IgD-negative memory B cell (primary cell): ENCODE measurements around the gene ROBO2. TPM values are rescaled to one million over a fixed set of nuclear protein-coding genes. Genes with fewer than 3 reads are reported as not detected.

Experiments
- H3K27ac Mint-ChIP-seq, 3 donors: one replicate each; pipeline ENCODE4 v1.8.0; 2020 to 2022; ENCODE audit warnings: mild to moderate bottlenecking in 3 of 3, mixed read lengths in 3 of 3, moderate library complexity in 1 of 3
- H3K27me3 Mint-ChIP-seq: one replicate; pipeline ENCODE4 v1.8.0; 2021; ENCODE audit warnings: mixed read lengths
- H3K36me3 Mint-ChIP-seq: one replicate; pipeline ENCODE4 v1.8.0; 2020; ENCODE audit warnings: mild to moderate bottlenecking, mixed read lengths
- H3K4me1 Mint-ChIP-seq, 3 donors: one replicate each; pipeline ENCODE4 v1.8.0; 2020 to 2022; ENCODE audit warnings: mixed read lengths in 3 of 3, mild to moderate bottlenecking in 1 of 3
- H3K4me3 Mint-ChIP-seq, 4 donors: one replicate each; pipeline ENCODE4 v1.8.0; 2020 to 2022; ENCODE audit warnings: mild to moderate bottlenecking in 4 of 4, mixed read lengths in 4 of 4, moderate library complexity in 3 of 4
- H3K9me3 Mint-ChIP-seq, 3 donors: one replicate each; pipeline ENCODE4 v1.8.0; 2020 to 2021; ENCODE audit warnings: mixed read lengths in 3 of 3, mild to moderate bottlenecking in 1 of 3
- polyA plus RNA-seq: library from polyadenylated mRNA; unstranded; fragments of 300-500 nt; fragmentation: Illumina TruSeq; gene quantifications from one replicate; pipeline ENCODE4 v1.2.3, GENCODE V29; 2021

The ROBO2 gene
- polyA plus RNA-seq, 1 donor from 2014 or later: not detected

DNA sequence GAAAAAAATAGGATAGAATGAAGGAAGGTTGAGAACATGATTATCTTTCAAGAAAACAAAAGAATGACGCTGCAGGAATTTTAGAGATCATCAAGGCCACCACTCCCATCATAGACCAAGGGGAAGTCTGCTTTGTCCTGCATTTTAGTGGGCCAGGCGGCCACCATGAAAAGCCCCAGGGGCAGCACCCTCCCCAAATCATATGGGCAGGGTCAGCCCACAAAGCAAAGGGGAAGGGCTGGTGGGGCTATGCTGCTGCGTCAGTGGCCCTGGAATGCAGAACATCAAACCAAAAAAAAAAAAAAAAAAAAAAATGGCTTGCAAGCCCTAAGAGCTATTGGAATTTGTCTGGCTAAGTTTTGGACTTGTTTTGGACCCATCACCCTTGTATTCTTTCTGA lies 620.8 kb downstream of the ROBO2 start:
- H3K27me3 Mint-ChIP-seq: no peaks in the 10 kb centered on the region
- H3K4me1 Mint-ChIP-seq: no peaks in the 10 kb centered on the region
- H3K27ac Mint-ChIP-seq: no peak overlapping the region
- peaks cover 6 to 15% (median 7%) of the 10 kb centered on the region in 3 donors for H3K9me3 Mint-ChIP-seq
- H3K4me3 Mint-ChIP-seq: no peak overlapping the region
- H3K36me3 Mint-ChIP-seq: no peaks in the 10 kb centered on the region

DNA sequence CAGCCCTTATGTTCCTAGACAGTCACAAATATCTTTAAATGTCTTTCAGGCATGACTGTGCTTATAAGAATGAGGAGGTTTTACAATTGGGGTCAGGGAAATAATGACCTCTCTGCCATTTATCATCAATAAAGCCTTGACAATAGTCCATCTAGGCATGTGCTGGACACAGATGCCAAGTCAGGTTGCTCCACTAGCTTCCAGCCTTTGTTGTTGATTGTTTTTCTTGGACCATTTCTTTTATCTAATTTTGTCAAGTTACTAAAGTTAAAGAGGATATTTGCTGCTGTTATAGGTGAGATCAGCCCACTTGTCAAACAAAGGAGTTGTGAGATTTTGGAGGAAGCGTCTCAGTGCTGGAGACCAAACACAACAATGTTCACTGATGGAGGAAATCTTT lies 628.0 kb downstream of the ROBO2 start:
- Mint-ChIP-seq H3K36me3 (no peaks in the 10 kb centered on the region), H3K9me3 (peaks cover 0 to 9% (median 3%) of the 10 kb centered on the region in 3 donors), H3K27ac (no peak overlapping the region), H3K4me1 (no peaks in the 10 kb centered on the region), H3K4me3 (no peak overlapping the region), H3K27me3 (no peaks in the 10 kb centered on the region)

DNA sequence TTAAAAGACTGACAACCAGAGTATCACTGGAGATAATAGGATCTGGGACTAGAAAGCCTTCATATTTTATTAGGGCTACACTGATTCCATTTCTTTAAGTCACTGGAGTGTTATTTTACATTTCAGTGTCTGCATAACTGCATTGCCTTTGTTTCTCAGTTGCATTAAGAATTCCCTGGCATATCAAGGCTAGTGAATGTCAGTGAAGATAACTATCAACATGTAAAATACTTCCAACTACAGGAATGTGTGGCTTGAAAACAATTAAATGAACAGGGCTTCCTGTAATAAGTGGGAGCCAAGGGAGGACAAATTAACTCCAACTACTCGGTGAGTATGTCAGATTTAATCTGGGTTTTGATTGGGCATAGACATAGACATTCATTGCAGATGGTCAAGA lies 628.5 kb downstream of the ROBO2 start:
- Mint-ChIP-seq H3K27ac (no peak overlapping the region), H3K36me3 (no peaks in the 10 kb centered on the region), H3K4me1 (no peaks in the 10 kb centered on the region)

DNA sequence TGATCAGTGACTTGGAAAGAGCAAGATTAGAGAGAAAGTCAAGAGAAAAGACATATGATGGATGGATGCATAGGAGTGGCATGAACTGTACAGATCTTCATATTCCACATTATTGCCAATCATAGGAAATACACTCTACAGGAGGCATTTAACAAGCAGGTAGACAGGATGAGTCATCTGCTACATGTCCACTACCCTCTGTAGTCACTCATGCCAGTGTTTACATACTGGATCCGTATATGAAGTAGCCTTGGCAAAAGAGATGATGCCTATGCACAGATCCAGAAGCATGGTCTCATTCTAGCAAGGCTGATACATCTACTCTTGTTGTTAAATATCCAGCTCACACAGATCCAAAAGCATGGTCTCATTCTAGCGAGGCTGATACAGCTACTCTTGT lies 632.1 kb downstream of the ROBO2 start:
- no peaks in the 10 kb centered on the region for H3K27me3 Mint-ChIP-seq
- H3K27ac Mint-ChIP-seq: no peak overlapping the region
- H3K9me3 Mint-ChIP-seq: peaks cover 0 to 4% (median 0%) of the 10 kb centered on the region in 3 donors
- H3K4me1 Mint-ChIP-seq: no peaks in the 10 kb centered on the region
- no peaks in the 10 kb centered on the region for H3K36me3 Mint-ChIP-seq
- H3K4me3 Mint-ChIP-seq: no peak overlapping the region

More for the DNA sequence above, 628.5 kb downstream of the ROBO2 start:
- H3K4me3 Mint-ChIP-seq: no peak overlapping the region
- H3K9me3 Mint-ChIP-seq: peaks cover 0 to 4% (median 0%) of the 10 kb centered on the region in 3 donors
- no peaks in the 10 kb centered on the region for H3K27me3 Mint-ChIP-seq

DNA sequence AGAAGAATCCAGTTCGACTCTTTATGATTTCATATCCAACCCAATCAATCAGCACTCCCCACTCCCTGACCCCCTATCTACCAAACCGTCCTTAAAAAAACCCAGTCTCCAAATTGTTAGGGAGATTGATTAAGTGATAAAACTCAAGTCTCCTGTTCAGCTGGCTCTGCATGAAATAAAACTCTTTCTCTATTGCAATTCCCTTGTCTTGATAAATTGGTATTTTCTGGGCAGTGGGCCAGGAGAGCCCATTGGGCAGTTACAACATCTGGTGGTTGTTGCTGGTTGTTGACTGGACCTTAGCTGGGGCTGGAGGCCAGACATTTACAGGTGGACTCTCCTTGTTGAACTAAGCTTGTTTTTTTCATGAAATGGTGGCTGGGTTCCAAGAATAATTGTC lies 642.3 kb downstream of the ROBO2 start:
- no peak overlapping the region for H3K4me3 Mint-ChIP-seq
- H3K4me1 Mint-ChIP-seq: no peaks in the 10 kb centered on the region
- H3K27ac Mint-ChIP-seq: no peak overlapping the region
- peaks cover 6 to 12% (median 6%) of the 10 kb centered on the region in 3 donors for H3K9me3 Mint-ChIP-seq
- H3K36me3 Mint-ChIP-seq: no peaks in the 10 kb centered on the region
- no peaks in the 10 kb centered on the region for H3K27me3 Mint-ChIP-seq

DNA sequence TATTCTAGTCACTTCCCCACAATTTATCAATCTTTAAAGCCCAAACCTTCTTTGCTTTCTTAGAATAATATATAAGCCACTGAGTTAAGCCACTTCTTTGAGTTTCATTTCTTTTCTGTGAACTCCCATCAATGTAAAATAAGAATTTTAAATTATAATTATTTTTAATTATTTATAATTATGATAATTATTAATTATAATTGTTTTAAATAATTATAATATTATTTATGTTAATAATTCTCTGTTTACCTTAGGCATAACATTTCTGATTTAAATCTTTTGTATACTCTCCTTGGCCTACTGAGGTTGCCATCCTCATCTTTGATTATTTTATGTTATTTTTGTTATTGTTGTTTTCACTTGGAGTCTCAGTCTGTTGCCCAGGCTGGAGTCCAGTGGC lies 644.2 kb downstream of the ROBO2 start:
- Mint-ChIP-seq H3K4me3 (no peak overlapping the region), H3K4me1 (no peaks in the 10 kb centered on the region), H3K27ac (no peak overlapping the region), H3K36me3 (no peaks in the 10 kb centered on the region), H3K9me3 (peaks cover 6 to 8% (median 6%) of the 10 kb centered on the region in 3 donors), H3K27me3 (no peaks in the 10 kb centered on the region)

DNA sequence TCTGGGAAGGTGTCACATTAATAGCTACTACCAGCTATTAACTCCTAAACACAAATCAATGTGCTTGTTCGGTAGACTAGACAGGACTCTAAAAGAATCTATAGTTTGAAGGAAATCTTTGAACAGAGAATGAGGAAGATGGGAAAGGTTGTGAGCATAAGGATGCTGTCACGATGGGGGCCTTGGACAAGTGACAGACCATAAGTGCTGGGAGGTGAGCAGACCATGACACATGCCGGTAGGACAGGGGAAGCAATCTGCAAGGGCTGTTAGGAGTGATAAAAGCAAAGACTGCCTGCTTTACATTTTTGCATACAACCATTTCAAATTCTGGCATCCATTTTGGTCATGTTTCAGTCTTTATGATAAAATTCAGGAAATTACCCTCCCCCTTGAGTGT lies 645.8 kb downstream of the ROBO2 start:
- Mint-ChIP-seq H3K9me3 (peaks cover 6 to 8% (median 6%) of the 10 kb centered on the region in 3 donors), H3K4me1 (no peaks in the 10 kb centered on the region), H3K27ac (no peak overlapping the region), H3K27me3 (no peaks in the 10 kb centered on the region), H3K4me3 (no peak overlapping the region), H3K36me3 (no peaks in the 10 kb centered on the region)

DNA sequence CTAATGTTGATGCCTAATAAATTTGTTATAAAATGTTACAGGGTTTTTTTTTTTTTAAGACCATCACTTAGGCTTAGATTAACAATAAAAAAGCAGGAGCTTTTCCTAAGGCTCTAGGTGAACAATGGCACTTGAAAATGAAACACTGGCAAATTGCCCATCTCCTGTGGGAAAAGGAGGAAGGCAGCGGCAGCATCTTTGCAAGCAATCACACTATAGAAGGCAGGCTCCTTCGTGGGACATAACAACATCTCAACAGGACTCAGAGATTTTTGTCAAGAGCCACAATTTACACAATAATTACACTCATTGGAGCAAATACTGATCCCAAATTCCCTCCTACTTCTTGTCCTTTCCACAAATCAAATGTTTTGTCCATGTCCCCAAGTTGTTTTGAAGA lies 646.7 kb downstream of the ROBO2 start:
- peaks cover 6 to 8% (median 6%) of the 10 kb centered on the region in 3 donors for H3K9me3 Mint-ChIP-seq
- no peak overlapping the region for H3K27ac Mint-ChIP-seq
- no peaks in the 10 kb centered on the region for H3K36me3 Mint-ChIP-seq
- no peaks in the 10 kb centered on the region for H3K4me1 Mint-ChIP-seq
- no peaks in the 10 kb centered on the region for H3K27me3 Mint-ChIP-seq
- H3K4me3 Mint-ChIP-seq: no peak overlapping the region

DNA sequence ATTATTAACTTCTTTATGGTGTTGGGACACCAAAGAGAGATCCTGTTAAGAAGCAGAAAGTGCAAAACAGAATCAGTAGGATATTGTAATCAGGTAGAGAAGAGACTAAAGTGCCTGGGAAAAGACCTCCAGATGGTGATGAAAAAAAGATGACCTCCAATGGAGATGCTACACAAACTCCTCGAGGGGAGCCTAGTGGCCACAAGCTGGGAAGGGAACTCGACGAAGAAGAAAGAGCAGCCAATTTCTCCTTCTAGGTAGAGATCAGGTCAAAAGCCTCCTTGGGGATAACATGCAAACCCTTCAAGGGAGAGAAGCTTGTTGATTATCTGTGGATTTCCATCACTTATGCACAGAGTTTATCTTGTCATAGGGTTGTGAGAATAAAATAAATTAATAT lies 647.6 kb downstream of the ROBO2 start:
- H3K27me3 Mint-ChIP-seq: no peaks in the 10 kb centered on the region
- H3K4me1 Mint-ChIP-seq: no peaks in the 10 kb centered on the region
- peaks cover 2% of the 10 kb centered on the region in 3 donors for H3K9me3 Mint-ChIP-seq
- no peaks in the 10 kb centered on the region for H3K36me3 Mint-ChIP-seq
- H3K27ac Mint-ChIP-seq: no peak overlapping the region
- H3K4me3 Mint-ChIP-seq: no peak overlapping the region

DNA sequence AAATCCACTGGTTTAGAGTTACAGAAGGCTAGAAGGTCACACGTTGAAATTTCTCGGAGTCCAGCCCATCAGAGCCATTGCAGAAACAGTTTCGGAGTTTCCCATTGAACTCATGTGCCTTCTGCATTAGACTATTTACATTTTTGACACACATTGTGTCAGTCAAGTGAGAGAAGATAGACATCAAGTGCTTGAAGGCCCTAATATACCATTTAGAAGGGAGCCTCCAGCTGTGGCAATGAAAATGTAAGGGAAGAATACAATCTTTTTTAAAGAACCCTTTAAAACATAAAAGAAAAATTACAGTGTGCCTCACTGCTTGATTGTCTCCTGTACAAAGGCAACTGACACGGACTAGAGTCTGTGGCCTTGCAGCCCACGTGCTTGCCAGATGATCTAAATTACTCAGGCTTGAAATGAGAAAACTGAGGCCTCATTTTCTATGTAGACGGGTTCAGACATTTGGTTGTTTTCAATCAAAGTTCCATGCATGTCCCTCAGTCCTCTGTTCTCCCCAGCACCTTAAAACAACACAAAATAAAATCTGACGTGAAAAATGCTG lies 650.5 kb downstream of the ROBO2 start:
- H3K9me3 Mint-ChIP-seq: peaks cover 0 to 4% (median under 1%) of the 10 kb centered on the region in 3 donors
- no peaks in the 10 kb centered on the region for H3K27me3 Mint-ChIP-seq
- H3K27ac Mint-ChIP-seq: no peak overlapping the region
- no peak overlapping the region for H3K4me3 Mint-ChIP-seq
- no peaks in the 10 kb centered on the region for H3K36me3 Mint-ChIP-seq
- H3K4me1 Mint-ChIP-seq: no peaks in the 10 kb centered on the region

DNA sequence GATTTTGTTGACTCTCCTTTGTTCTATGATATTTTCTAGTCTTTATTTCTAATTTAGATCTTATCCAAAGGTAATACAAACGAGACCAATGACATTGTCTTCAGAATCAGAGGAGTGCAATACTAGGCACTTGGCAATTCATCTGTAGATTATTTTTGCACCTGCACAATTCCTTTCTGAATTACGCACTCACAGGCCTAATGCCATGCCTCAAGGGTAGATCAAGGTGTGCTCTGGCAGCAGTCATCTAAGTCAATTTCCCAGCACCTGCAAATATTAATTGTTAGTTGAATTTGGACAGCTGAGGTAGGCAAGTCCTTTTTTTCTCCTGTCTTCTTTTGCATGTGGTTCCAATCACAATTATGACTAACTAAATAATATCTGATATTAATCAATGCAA lies 653.2 kb downstream of the ROBO2 start:
- H3K27me3 Mint-ChIP-seq: no peaks in the 10 kb centered on the region
- no peak overlapping the region for H3K27ac Mint-ChIP-seq
- H3K4me3 Mint-ChIP-seq: no peak overlapping the region
- peaks cover 4 to 8% (median 5%) of the 10 kb centered on the region in 3 donors for H3K9me3 Mint-ChIP-seq
- H3K36me3 Mint-ChIP-seq: no peaks in the 10 kb centered on the region
- H3K4me1 Mint-ChIP-seq: no peaks in the 10 kb centered on the region

DNA sequence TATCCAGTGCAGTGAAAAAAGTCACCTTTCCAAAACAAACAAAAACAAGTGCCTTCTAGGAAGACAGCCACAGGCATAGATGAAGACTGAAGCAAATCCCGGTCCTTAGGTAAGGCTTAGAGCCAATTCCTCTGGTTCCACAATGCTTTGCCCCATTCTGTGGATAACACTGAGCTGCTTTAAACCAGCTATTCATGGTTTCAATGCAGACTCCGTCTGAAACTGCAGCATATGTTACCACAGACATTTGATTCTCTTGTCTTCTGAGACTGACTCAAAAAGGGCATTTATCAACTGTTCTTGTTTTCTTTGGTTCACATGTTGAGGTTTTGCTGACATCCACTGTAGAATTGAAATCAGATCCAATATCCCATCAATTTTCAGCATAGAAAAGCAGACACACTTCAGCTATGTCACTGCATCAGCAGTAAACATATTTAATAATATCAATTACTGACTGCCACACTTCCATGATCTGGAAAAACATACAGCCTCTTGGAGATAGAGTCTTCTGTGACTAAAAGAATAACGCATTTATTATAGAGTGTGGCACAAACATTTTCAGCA lies 659.3 kb downstream of the ROBO2 start:
- no peak overlapping the region for H3K27ac Mint-ChIP-seq
- no peaks in the 10 kb centered on the region for H3K36me3 Mint-ChIP-seq
- H3K9me3 Mint-ChIP-seq: peaks cover 4 to 9% (median 7%) of the 10 kb centered on the region in 3 donors
- H3K27me3 Mint-ChIP-seq: no peaks in the 10 kb centered on the region
- no peaks in the 10 kb centered on the region for H3K4me1 Mint-ChIP-seq
- H3K4me3 Mint-ChIP-seq: no peak overlapping the region
